Stimulated activated CD8-positive, alpha-beta memory T cell treated with anti-CD3 and anti-CD28 coated beads, Interleukin-15, amount 100 ng/mL, for 1 hour (primary cell): Measurements from ENCODE around the gene CEP152.
"Not testable (repeated sequence)": the region's sequence is repeated elsewhere in the genome, so short reads cannot be mapped to it uniquely, and the experiment has no call there.

ENCODE experiments used
- DNase-seq: peaks from one replicate; pipeline ENCODE4 v3.0.0-alpha.2; 2020; ENCODE audit warnings: low read depth

CEP152 gene

GRCh38 chr15:48803877-48804276, 7.0 kb downstream of the CEP152 start:
- DNase-seq = no peak

GRCh38 chr15:48802867-48803266, 8.0 kb downstream of the CEP152 start:
- no peak for DNase-seq

DNA sequence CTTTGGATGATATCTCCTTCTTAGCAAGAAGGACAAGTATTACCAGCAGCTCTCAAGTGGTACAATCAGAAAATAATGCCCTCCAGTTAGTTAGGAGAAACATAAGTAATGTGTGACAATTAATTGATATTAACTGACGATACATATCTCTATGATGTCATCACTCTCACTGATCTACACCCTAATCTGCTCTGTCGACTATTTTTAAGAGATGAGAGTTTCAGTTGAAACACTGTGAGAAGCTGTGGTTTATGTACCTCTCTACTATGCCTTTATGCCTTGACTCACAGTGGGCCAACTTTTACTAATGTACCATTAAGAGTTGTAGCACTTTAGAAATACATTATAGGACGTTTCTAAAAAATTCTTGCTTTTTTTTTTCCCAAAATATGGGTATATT, 8.6 kb downstream of the CEP152 start:
- DNase-seq = no peak

- DNase-seq = no peak
Observed at GRCh38 chr15:48800811-48801455, 9.9 kb downstream of the CEP152 start.

GRCh38 chr15:48800245-48800644, 10.6 kb downstream of the CEP152 start:
- no peak for DNase-seq

DNA sequence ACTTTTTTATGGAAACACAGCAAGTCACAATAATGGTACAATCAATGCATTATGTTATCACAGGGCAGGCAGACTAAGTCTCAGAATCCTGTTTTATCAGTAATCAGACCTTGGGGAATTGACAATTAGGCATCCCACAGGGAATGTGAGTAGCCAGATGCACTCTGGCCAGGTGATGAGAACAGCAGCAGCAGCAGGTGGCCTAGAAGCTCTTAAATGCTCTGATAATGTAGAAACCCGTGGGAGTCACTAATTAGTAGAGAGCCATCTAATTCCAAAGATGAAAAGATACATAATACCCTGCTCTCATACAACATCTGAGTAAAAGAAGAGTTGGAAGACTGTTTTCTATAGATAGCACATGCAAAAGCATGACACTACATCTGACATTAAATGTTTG, 12.6 kb downstream of the CEP152 start:
- DNase-seq = no peak

DNA sequence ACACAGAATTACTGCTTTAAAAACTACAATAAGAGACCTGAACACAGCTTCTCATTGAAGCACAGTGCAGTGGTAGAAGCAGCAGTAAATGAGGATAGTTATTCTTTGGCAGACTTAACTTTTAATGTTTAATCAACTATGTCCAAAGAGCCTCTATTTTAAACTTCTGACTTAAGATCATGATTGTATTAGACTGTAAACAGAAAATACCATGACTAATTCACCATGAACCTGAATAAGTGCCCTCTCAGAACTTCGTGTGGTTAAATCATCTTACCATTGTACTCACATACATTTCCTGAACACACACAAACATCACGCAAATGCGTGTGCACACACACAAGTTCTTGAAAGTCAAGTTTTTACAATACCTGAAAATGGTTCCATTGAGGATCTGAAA, 13.9 kb downstream of the CEP152 start:
- DNase-seq = no peak

- no peak for DNase-seq
Observed at GRCh38 chr15:48796521-48796920, 14.3 kb downstream of the CEP152 start.

DNA sequence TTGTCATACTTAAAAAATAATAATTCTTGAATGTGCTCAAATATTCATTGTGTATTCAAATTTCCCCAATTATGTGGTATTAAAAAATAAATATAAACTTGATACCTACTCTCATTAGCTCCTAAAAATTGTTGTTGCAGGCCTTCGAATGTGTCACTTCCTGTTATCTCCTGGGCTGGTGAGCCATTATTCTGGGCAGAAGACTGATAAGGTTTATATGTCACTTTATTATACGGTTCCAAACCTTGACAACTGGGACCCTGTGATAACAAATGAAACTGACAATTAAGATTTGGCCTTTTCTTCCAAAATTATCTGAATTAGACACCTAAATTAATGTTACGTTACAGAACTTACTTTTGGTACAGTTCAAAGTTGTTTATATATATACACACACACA, 15.0 kb downstream of the CEP152 start:
- DNase-seq = no peak

- no peak for DNase-seq
Observed at GRCh38 chr15:48794697-48795134, 16.2 kb downstream of the CEP152 start.

- DNase-seq = no peak
Observed at GRCh38 chr15:48792408-48792807, 18.5 kb downstream of the CEP152 start.

DNA sequence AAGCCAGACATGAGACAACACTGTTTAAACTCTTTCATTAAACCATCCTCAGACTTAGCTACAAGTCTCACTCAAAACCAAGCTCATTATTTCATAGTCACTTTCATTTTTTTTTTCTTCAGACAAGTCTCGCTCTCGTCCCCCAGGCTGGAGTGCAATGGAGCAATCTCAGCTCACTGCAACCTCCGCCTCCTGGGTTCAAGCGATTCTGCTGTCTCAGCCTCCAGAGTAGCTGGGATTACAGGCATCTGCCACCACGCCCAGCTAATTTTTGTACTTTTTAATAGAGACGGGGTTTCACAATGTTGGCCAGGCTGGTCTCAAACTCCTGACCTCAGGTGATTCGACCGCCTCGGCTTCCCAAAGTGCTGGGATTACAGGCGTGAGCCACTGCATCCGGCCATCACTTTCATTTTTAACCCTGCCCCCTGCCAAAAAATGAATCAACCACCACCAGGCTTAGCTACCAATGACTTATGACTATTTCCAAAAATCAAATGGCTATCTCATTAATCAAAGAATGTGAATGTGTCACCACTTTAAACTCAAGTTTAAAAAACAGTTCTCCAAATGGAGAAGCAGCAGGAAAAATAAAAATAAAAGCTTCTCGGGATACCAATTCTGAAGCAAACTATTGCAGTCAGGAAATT, 20.3 kb downstream of the CEP152 start:
- not testable (repeated sequence) for DNase-seq

GRCh38 chr15:48785712-48786111, 25.2 kb downstream of the CEP152 start:
- no peak for DNase-seq

- DNase-seq = no peak
Observed at GRCh38 chr15:48785195-48785594, 25.7 kb downstream of the CEP152 start.

DNA sequence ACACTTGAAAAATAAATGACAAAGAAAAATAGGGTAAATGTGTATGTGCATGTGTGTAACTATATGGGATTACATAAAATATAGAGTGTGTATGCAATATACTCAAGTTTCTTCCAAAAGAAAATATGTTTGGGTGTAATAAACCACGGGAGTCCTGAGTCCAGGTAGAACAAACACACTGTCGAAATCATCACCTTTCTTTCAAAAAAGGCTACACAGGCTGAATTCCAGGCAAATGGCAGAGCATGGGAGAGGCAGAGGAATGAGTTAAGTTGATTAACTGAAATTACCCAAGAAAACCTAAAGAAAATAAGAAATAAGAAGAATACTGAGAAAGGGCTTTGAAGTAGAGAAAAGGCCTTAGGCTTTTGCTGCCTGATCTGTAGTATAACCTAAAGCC, 26.1 kb downstream of the CEP152 start:
- no peak for DNase-seq

GRCh38 chr15:48782911-48783310, 28.0 kb downstream of the CEP152 start:
- DNase-seq = no peak

DNA sequence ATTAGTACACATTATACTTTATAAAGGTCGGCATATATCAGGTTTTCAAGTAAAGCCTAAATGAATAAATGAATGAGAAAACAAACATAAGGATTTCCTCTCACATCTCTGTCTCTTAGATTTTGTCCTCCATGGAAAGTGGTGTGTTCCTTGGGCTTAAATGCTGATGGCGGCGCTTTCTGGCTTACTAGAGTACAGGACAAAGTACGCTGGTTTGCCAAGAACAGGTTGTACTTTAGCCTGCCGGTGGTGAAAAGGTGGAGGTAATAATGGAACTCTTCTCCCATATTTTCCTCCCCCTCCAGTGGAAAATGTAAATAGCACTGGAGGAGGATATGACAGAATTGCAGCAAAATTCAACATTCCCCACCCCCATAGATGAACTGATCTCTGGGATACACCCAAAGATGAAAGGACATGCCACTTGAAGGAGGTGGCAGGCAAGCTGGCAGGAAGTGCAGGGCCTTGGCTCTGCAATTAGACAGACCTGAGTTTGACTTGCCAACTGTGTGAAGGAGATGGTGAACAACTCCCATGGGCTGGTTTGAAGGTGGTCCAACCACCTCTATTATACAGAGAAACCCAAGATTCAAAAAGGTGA, 29.3 kb downstream of the CEP152 start:
- no peak for DNase-seq

DNA sequence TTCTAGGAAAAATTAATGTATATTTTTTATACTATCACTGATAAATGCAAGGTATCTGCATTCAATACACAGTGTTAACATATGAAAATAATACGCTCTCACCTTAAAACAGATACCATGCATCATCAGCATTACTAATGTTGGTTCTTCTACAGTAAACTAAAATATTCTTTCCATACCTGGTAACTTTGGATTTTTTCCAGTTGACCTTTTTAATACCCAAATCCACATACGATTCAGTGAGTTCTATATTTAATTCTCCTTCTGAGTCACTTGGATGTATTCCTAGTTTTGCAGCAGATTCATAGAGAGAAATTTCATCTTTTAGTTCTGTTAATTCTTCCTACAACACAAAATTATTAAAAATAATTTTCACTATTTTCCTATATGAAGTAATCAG, 29.9 kb downstream of the CEP152 start:
- no peak for DNase-seq

- no peak for DNase-seq
Observed at GRCh38 chr15:48778331-48778730, 32.5 kb downstream of the CEP152 start.

- no peak for DNase-seq
Observed at GRCh38 chr15:48777645-48778330, 33.1 kb downstream of the CEP152 start.

- DNase-seq = no peak
Observed at GRCh38 chr15:48775546-48775945, 35.3 kb downstream of the CEP152 start.

DNA sequence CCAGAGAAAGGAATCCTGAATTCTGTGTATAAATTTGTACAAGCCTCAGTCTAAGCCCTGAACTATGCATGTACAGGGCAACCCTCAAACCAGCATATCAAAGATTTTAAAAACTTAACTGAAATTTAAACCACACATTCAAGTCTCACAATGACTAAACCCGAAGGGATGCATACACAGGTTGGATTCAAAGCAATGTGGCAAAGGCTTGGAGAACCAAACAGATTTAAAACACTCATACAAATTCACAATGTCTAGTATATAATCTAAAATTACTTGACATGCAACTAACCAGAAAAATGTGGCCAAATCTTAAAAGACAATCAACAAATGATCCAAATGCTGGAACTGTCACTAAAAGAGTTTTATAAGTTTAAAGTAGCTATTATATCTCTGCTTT, 36.4 kb downstream of the CEP152 start:
- no peak for DNase-seq

DNA sequence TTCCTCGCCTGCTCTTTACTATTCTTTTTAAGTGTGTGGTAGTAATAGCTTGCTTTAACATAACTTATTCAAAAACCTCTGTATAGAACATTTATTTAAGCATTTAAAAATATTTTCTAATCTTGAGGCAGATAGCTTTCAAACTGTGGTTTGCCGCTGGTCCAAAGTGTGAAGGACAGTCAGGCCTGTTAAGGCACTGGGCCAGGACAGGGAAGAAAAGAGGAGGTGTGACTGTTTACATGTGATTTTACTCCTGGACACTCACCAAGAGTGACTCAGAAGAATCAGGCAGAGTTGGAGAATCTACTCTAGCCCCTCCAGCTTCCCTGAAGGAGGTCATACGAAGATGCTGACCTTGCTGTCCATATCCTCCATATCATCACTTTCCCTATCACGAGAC, 44.7 kb downstream of the CEP152 start:
- DNase-seq = no peak
